ENCODE results near the gene BCL7A.
A peak's percentile ranks its signal among the peaks of the same experiment; 100 is the strongest.
"Not testable (repeated sequence)": the region's sequence is repeated elsewhere in the genome, so short reads cannot be mapped to it uniquely, and the experiment has no call there.

Gene BCL7A

DNA sequence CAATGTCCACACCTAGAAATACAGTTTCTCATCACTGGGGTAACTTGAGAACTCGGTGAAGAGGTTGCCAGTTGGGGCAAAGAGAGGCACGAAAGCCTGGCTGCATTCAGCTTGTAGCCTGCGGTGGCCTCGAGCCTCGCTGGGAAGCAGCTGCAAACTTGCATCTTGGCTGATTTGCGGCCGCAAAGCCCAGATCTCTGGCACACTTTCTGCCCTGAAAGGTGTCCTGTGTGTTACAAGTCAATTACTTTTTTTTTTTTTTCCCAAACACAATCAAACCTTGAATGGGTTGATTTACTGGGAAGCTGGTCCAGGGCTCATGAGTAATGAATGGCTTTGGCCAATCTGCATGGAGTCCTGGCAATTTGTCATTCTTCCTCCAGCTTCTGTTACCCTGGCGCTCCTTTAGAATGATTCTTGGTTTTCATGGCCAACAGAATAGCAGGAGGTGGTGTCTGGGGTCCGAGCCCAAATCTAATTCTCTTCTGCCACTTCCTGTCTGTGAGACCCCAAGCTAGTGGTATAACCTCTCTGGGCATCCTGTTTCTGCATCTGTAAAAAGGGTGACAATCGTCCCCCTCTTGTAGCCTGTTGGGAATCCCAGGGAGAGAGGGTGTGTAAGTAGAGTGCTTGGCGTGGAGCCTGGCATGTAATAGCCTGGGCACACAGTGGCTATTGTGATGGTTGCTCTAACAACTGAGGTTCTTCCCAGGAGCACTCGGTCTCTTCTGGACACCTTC lies 6.7 kb downstream of the BCL7A start:
- no peak for DNase-seq (ENCODE audit: low read depth)

DNA sequence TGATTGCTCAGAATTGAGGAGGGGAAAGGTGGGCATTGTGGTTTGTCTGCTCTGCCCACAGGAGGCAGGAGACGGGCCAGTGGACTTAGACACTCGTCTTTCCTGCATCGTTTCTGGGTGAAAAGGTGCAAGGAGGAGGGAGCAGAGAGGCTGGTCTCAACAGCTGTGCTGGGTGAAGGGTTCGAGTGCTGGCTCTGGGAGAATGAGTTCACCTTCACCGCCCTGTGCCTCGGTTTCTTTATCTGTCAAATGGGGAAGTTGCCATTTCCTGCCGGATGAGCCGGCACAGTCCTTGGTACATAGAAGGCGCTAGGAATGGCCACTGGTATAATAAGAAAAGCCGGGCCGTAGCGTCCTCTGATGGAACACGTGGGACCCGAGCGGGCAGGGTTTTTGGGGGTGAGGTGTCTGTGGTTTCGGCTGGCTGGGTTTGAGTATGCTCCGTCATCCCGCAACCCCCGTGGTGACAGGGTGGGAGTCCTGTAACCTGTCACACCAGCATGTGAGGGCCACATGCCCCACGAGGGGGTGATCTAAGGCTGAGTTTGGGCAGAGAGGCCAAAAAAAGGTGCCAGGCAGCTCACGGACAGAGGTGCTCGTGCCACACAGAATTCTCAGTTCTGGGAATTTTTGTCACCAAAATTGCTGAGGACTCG lies 7.3 kb downstream of the BCL7A start:
- peak; percentile 28 for DNase-seq (ENCODE audit: low read depth)

DNA sequence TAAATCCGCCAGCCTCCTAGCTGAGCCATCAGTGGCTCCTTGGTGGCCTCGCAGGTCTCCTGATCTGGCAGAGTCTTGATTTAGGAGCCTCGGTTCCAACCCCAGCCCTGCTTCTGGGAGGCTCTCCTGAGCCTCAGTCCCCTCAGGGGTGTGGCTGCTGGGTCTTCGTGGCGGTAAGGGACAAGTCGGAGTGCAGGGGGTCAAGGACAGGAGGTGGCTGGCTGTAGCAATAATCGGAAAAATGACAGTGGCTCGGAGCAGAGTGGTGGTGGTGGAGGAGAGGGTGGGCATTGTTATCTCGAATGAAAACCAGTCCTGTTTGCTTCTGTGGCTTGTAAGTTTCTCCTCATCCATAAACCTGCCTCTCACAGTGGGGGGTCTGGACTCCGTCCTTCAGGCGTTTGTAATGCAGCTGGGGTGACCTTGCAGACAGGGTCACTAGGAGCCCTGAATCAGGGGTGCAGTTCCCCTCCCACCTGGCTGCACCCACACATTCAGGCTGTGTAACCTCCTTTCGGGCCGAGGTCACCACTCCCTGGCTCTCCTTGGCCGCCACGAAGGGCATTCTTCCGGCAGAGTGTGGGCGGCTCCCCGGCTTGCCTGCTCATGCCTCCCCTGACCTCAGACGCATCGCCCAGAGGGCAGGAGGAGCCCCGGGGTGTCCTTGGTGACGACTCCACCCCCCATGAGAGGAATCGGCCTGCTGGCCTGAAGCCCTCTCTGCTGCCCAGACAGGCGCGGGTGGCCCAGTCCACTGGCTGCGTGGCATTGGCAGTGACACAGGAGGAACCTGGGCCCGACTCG lies 8.1 kb downstream of the BCL7A start:
- no peak for DNase-seq (ENCODE audit: low read depth)

DNA sequence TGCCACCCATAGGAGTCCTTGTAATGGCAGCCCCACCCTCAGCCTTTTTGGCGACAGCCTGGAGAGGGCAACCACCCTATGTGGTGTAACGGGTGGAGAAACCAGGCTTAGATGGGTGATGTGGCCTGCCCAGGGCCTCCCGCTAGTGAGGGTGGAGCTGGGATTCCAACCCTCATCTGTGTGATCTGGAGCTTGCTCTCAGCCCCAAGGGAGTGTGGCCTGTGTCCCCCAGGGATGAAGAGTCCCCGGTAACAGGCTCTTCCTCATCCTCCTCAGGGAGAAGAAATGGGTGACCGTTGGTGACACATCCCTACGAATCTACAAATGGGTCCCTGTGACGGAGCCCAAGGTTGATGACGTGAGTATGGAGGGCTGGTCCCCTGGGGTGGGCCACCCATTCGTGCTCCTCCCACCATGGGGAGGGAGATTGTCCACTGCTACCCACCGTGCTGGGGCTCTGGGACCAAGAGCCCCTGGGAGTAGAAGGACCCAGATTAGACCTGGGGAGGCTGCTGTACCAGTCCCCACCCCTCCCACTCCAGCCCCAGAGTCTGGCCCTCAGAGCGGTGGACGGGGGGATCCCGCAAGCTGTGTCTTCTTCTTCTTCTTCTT lies 8.8 kb downstream of the BCL7A start:
- no peak for DNase-seq (ENCODE audit: low read depth)

DNA sequence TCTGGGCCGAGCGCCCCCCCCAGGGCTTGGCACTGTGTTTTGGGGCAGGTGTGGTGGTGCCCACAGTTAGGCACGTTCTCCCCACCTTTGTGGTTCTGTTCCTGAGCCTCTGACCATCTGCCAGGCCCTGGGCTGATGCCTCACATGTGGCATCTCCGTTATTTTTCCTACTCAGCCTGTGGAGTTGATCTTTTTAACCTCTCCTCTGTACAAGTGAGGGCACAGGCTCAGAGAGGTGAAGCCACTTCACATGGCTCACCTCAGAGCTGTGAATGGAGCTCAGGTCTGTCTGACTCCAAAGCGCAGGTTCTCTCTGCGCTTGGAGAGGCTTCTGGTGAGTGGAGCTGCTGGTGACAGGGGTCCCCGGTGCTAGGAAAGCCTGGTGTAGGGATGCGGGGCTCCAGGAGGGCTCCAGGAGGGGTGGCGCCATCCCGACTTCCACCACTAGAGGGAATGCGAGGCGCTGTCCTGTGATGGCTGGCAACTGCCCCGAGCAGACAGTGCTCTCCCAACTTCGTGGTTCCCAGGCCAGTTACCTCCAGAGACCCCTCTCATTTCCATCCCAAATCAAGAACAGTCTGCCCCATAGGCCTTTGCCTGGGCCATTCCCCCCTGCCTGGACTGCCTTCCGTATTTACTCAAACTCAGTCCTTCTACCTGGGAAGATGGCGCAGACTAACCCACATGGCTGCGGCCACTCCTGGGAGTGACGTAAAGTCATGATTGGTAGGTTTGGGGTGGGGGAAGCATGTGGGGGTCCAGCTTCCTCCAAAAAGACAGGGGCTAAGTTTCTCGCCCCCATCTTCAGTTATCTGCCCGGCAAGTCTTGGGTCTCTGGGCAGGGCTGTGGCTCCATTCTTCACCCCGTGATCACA lies 9.9 kb downstream of the BCL7A start:
- peak; percentile 24 for DNase-seq (ENCODE audit: low read depth)

DNA sequence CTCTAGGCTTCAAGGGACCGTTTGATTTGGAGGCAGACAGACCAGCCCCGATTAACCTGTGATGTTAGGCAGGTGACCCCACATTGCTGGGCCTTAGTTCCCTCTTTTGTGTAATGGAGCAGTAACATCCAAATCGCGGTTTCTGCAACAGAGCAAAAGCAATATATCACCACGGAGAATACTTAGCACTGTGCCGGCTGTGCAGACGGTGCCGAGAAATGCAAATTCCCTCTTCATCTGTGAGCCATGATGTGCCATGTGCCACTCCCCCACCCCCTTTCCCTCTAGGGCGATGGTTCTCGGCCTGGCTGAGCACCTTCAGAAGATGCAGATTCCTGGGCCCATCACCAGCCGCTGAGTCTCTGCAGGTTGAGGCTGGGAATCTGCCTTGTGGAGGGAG lies 10.9 kb downstream of the BCL7A start:
- DNase-seq (ENCODE audit: low read depth) = no peak

DNA sequence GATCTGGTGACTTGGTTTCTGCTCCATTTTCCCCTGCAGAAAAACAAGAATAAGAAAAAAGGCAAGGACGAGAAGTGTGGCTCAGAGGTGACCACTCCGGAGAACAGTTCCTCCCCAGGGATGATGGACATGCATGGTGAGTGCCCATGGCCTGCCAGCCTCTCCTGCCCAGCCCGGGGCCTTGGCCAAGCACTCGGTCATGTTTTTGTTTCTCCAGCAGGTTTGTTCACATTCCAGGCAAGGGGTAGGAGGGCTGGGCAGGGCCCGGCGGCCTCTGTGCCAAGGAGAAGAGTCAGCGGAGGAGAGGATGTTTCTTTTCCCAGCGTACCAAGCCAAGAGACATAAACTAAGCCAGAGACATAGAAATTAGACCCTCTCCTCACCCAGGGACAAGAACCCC lies 13.6 kb downstream of the BCL7A start:
- no peak for DNase-seq (ENCODE audit: low read depth)

DNA sequence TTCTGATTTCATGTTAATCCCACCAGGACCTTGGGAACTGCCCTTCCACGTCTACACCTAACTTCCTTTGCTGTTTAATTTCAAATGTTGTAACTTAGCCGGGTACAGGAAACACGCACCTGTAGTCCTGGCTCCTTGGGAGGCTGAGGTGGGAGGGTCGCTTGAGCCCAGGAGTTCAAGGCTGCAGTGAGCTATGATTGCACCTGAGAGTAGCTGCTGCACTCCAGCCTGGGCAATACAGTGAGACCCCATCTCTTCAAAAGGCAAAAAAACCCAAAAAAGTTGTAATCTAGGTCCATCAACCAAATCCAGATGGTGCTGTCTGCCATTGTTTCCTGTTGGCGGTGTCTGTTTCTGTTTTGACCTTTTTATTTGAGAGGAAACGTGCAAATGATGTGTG lies 14.5 kb downstream of the BCL7A start:
- DNase-seq (ENCODE audit: low read depth) = no peak

DNA sequence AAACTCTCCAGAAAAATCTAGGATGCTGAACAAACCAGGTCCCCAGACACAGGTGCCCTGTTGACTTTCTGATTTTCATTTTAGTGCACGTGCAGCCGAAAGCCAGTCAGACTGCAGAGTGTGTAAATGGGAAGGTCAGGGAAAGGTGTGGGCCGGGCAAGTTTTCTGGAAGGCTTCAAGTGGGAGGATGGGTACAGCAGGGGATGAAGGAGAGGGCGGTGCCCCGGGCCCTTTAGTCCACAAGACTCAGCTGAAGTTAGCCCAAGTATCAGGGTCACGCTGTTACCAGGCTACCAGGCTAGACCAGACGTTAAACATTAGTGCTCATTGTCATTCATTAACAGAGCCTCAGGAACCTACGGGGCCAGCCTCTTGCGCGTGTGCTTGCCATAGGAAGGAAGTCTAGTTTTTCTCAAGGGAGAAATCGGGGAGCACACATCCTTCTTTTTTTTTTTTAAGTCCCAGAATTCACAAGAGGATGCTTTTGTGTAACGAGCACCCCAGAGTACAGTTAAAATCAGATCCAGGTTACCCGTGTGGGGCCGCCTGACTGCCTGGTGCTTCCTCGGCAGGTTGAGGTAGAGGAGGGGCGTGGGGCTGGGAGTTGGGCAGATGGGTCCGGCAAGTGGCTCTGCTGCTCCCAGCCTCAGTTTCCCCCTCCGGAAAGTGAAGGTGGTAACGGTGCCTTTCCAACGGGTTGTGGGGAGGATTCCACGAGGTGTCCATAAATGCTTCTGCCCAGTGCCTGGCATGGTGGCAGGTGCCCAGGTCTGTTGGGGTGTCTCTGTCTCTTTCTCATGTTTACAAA lies 19.1 kb downstream of the BCL7A start:
- no peak for DNase-seq (ENCODE audit: low read depth)

DNA sequence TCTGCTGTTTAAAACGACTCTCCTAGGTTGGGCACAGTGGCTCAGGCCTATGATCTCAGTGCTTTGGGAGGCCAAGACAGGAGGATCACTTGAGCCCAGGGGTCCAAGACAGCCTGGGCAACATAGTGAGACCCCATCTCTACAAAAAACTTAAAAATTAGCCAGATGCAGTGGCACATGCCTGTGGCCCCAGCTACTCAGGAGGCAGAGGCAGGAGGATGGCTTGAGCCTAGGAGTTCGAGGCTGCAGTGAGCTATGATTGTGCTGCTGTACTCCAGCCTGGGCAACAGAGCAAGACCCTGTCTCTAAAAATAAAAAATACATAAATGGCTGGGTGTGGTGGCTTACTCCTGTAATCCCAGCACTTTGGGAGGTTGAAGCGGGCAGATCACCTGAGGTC lies 19.8 kb downstream of the BCL7A start:
- DNase-seq (ENCODE audit: low read depth) = not testable (repeated sequence)

DNA sequence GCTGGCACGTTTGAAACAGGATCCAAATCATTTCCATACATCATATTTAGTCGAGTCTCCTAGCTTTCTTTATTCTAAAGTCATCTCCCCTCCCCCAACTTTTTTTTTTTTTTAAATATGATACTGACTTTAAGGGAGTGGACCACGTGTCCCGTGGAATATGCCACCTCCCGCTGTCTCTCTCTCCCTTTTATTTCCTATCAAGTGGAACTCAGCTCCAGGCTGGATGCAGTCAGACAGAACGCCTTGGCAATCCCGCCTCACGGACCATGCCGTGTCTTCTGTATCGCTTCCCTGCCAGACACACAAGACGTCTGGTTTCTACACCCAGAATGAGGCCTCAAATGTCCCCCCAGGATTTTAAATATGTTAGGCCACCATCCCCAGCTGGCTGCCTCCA lies 21.2 kb downstream of the BCL7A start:
- no peak for DNase-seq (ENCODE audit: low read depth)

DNA sequence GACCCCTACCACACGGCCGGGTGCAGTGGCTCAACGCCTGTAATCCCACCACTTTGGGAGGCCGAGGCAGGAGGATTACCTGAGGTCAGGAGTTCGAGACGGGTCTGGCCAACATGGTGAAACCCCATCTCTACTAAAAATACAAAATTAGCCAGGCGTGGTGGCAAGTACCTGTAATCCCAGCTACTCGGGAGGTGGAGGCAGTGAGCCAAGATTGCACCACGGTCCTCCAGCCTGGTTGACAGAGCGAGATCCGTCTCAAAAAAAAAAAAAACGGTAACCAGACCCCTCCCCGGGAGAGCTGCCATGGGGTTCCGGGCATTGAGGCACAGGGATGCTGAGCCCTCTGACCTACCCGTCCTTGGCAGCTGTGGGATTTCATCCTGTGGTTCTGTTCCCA lies 21.8 kb downstream of the BCL7A start:
- DNase-seq (ENCODE audit: low read depth) = no peak

DNA sequence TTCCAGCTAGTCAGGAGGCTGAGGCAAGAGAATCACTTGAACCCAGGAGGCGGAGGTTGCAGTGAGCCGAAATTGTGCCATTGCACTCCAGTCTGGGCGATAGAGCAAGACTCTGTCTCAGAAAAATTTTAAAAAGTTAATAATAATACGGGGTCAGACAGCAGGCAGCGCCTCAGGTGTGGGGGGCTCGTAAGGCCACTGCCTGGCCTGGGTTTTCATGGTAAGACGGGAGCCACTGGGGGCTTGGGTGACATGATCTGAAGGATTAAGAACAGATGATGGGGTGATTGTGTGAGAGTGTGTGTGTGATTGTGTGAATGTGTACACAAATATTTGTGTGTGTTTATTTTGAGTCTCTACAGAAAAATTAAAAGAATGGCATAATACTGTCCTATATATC lies 23.6 kb downstream of the BCL7A start:
- DNase-seq (ENCODE audit: low read depth) = no peak

DNA sequence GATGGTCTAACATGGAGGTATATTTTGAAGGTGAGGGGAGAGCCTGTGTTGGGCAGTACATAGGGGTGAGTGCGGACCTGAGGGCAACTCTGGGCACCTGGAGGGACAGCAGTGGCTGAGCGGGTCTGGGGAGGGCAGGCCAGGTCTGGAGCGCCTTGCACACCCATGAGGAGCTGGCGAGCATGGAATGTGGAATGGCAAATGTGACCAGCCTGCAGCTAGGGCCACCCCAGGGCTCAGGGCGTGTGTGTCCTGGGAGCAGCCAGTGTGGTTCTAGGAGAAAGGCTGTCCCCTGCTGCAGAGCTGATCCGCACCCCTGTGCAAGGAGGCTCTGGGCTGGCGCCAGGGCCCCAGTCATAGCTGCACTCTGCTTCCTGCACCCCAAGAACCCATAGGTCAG lies 24.5 kb downstream of the BCL7A start:
- no peak for DNase-seq (ENCODE audit: low read depth)

DNA sequence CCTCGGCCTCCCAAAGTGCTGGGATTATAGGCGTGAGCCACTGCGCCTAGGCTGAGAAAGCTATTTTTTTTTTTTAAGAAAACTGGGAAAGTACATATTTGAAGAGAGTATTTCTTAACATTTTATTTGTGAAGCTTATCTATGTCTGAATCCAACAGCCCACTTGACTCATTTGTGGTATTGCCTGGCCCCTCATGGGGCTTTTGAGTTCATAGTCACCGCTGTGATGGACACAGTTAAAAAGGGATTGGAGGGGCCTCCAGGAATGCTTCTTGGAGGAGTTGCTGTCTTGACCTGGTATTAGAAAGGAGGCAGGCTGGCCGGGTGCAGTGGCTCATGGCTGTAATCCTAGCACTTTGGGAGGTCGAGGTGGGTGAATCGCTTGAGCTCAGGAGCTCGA lies 26.5 kb downstream of the BCL7A start:
- no peak for DNase-seq (ENCODE audit: low read depth)

DNA sequence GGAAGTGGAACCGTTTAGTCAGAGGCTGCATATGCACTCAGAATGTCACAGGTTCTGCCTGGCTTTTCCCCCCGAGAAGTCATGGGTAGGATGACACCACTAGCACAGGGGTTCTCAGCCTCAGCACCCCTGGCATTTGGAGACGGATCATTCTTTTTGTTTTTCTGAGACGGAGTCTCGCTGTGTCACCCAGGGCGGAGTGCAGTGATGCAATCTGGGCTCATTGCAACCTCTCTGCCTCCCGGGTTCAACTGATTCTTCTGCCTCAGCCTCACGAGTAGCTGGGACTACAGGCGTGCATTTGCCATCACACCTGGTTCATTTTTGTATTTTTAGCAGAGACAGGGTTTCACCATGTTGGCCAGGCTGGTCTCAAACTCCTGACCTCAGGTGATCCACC lies 28.1 kb downstream of the BCL7A start:
- no peak for DNase-seq (ENCODE audit: low read depth)

DNA sequence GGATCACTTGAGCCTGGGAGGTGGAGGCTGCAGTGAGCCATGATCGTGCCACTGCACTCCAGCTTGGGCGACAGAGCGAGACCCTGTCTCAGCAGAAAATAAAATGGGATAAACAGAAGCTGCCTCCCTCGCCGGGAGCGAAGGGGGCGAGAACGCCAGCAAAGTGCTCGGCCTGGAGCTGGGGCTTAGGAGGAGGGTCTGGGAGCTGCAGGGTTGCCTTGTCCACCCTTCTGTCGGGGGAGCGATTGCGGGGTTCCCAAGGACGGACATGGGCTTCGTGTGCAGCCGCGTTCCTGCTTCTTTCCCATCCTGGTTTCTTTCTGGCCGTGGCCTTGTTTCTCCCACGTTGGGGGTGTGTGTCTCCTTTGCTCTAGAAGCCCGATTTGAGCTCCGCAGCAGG lies 29.0 kb downstream of the BCL7A start:
- no peak for DNase-seq (ENCODE audit: low read depth)

DNA sequence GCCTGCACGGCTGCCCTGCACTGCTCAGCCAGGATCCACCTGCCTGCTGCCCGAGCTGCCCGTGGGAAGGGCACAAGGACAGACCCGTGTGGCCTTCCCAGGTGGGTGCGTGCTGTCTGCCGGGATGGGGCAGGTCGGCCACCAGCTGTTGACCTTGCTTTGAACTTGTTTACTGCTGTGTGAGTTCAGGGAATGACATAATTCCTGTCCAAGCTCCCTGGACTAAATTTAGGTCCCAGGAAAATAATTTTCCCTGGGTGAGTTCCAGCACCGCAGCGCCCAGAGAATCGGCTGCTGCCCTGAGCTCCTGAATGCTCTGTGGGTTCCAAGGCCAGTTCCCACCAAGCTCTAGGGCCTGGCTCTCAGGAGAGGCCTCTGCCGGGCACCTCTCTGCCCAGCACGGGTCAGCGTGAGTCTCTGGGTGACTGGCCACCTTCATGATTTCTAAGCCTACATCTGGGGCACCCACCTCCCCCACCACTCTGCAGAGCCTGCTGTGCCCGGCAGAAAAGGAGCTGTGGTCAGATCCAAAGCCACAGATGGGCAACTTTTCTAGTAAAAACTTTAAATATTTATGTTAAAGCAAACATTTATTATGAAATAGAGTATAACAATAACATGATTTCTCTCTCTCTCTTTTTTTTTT lies 29.7 kb downstream of the BCL7A start:
- no peak for DNase-seq (ENCODE audit: low read depth)

DNA sequence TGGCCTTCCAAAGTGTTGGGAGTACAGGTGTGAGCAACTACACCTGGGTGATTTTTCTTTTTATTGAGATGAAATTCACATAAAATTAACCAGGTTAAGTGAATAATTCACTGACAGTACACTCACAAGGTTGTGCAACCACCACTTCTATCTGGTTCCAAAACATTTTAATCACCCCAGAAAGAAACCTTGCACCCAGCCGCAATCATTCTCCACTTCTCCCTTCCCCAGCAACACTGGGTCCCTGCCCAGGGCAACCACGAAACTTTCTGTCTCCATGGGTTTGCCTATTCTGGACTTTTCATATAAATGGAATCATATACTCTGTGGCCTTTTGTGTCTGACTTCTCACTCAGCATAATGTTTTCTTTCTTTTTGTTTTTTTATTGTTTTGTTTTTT lies 30.6 kb downstream of the BCL7A start:
- no peak for DNase-seq (ENCODE audit: low read depth)

DNA sequence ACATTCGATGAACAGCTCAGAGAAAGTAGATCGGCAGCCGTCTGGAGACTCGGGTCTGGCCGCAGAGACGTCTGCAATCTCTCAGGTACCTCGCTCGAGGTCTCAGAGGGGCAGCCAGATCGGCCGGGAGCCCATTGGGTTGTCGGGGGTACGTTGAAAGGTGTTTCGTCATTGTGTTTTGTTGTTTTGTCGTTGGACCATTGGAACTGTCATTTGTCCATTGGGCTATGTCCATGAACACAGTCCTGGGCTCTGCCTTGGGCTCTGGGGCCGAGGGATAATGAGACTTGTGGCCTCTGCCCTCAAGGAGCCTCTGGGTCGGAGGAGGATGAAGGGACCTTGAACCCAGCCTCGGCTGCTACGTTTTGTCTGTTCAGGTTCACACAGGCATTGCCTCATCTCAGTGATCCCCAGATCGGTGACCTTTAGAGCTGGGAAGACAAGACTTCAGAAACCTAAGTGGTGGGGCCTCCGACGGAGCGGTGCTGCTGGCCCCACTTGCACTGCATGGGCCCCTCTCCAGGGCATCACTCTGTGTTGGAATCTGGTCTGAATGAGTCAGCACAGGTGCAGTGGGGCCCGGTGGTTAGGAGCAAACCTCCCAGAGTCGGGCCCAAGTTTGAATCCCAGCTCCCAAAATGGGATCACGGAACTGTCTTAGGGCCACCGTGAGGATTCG lies 33.3 kb downstream of the BCL7A start:
- no peak for DNase-seq (ENCODE audit: low read depth)

Data from stimulated activated CD8-positive, alpha-beta memory T cell treated with anti-CD3 and anti-CD28 coated beads, Interleukin-12 subunit alpha, Interleukin-12 subunit beta, amount 100 ng/mL, for 4 hours (primary cell).